Stimulated activated CD4-positive, alpha-beta T cell treated with anti-CD3 and anti-CD28 coated beads, Interleukin-12 subunit alpha, Interleukin-12 subunit beta, amount 100 ng/mL, for 4 hours (primary cell): ENCODE results near the gene P2RX4.
A peak's percentile ranks its signal among the peaks of the same experiment; 100 is the strongest.
"Not testable (repeated sequence)": the region's sequence is repeated elsewhere in the genome, so short reads cannot be mapped to it uniquely, and the experiment has no call there.

Source experiments
- DNase-seq: peaks from one replicate; pipeline ENCODE4 v3.0.0-alpha.2; 2020

P2RX4 gene, protein sequence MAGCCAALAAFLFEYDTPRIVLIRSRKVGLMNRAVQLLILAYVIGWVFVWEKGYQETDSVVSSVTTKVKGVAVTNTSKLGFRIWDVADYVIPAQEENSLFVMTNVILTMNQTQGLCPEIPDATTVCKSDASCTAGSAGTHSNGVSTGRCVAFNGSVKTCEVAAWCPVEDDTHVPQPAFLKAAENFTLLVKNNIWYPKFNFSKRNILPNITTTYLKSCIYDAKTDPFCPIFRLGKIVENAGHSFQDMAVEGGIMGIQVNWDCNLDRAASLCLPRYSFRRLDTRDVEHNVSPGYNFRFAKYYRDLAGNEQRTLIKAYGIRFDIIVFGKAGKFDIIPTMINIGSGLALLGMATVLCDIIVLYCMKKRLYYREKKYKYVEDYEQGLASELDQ

DNA sequence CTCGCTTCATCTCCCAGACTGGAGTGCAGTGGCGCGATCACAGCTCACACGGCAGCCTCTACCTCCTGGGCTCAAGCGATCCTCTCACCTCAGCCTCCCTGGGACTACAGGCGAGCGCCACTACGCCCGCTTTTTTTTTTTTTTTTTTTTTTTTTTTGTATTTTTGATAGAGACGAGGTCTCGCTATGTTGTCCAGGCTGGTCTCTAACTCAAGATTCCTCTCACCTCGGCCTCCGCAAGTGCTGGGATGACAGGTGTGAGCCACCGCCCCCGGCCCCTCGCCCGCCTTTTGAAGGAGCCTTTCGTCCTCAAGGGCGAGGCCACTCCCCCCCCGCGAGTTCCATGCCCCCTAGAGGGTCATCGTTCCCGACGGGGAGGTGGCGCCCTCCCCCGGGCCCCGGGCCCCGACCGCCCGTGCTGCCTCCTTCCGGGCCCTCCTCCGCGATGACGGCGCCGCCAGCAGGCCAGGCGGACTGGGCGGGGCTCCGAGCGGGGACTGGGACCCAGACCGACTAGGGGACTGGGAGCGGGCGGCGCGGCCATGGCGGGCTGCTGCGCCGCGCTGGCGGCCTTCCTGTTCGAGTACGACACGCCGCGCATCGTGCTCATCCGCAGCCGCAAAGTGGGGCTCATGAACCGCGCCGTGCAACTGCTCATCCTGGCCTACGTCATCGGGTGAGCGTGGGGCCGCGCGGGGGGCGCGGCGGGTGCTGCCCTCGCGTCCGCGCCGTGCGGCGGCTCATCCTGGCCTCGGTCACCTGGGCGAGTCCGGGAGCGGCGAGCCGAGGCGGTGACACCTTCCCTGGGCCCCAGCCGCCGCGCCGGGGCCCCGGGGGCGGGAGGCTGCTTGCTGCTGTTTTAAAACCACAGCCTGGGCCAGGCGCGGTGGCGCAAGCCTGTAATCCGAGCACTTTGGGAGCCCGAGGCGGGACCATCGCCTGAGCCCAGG is at the start of gene P2RX4:
Gene P2RX4, plus strand, starts transcription at position 506 of the 949 bp plus-strand sequence. Its CDS starts 36 bp downstream, at position 542.
- DNase-seq, result peak; percentile 83

DNA sequence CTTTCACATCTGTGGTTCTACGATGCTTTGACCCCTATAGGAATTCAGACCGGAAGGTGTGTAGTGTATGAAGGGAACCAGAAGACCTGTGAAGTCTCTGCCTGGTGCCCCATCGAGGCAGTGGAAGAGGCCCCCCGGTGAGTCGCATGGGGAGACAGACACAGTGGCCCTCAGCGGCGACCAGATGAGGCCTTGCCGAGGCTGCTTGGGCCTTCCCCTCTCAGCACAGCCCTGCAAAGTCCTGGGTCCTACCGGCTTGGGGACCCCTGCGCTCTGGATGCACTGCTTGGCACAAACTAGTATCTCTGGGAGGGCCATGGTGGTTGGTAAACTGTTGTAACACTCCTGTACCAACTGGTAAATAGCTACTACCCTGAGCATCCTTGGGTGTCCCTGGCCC is 47.5 kb upstream of the P2RX4 start:
- no peak for DNase-seq

DNA sequence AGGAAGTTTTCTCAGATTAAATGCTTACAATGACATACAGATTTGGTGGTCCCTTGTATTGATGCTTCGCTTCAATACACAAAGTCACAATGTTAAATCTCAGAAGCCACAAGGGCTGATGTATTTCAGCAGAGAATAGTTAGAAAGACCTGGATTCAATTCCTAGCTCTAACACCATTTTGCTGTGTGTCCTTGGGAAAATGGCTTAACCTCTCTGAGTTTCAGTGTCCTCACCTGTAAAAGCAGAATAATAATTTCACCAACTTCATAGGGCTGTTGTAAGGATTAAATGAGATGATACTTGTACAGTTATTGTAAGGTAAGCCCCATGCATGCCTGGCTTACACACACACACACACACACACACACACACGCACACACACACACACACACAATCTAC is 46.9 kb upstream of the P2RX4 start:
- no peak for DNase-seq

DNA sequence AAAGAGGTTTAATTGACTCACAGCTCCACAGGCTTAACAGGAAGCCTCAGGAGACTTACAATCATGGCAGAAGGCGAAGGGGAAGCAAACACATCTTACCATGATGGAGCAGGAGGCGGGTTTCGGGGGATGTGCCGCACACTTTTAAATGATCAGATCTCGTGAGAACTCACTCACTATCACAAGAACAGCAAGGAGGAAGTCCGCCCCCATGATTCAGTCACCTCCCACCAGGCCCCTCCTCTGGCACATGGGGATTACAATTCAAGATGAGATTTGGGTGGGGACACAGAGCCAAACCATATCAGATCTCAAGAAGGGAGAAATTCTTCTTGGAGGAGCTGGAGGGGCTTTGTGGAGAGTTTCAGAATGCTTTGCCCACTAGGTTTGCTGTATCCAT is 45.1 kb upstream of the P2RX4 start:
- not testable (repeated sequence) for DNase-seq

DNA sequence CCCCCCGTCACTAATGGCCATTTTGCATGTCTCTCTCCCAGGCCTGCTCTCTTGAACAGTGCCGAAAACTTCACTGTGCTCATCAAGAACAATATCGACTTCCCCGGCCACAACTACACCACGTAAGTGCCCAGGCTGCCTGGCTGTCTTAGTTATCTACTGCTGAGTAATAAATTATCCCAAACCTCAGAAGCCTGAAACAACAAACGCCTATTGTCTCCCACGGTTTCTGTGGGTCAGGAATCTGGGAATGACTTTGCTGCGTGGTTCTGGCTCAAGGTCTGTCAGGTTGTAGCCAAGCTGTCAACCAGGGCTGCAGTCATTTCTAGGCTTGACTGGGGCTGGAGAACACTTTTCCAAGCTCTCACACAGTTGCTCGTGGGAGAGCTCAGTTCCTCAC is 44.6 kb upstream of the P2RX4 start:
- no peak for DNase-seq

DNA sequence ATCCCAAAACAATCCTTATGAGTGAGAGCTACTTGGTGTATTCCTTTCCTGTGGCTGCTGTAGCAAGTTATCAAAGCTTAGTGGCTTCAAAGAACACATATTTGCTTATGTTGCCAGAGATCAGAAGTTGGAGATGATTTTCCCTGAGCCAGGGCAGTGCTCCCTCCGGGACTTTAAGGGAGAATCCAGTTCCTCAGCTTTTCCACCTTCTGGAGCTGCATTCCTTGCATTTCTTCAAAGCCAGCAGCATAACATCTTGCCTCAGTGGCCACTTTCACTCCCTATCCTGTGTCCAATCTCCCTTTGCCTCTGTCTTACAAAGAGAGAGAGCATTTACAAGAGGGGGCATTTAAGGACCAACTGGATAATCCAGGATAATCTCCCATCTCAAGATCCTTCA is 43.6 kb upstream of the P2RX4 start:
- DNase-seq, result no peak

DNA sequence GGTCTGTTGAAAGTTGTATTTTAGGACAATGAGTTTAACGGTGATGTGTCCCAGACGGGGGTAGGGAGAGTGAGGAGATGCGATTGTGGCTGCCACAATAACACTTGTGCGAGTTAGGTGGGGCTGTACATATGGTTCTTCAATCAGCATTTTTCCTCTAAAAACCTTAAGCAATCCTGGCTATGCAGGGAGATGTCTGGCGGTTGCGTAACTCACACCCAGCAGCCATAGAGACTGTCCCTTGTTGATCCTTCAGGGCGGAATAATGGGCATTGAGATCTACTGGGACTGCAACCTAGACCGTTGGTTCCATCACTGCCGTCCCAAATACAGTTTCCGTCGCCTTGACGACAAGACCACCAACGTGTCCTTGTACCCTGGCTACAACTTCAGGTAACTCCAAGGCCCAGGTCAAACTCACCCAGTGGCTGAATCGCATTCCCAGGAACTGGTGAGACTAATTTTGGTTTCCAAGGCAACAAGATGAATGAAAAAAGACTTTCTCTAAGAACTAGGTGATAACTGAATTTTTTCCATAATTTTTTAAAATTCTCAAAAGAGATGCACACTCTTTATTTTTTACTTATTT is 42.6 kb upstream of the P2RX4 start:
- DNase-seq, result no peak

DNA sequence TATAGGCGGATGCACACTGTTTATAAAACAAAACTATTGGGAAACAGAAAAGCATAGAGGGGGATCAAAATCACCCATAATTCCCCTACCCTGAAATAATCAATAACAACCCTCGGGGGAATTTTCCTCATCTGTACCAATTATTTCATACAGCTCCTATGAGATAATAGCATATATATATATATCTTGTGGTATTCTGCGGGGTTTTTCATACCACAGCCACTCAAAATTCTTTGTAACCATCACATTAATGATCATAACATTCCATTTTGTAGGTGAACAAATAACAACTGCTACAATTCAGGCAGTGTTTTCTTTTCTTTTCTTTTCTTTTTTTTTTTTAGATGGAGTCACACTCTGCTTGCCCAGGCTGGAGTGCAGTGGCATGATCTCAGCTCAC is 42.0 kb upstream of the P2RX4 start:
- DNase-seq, result no peak

DNA sequence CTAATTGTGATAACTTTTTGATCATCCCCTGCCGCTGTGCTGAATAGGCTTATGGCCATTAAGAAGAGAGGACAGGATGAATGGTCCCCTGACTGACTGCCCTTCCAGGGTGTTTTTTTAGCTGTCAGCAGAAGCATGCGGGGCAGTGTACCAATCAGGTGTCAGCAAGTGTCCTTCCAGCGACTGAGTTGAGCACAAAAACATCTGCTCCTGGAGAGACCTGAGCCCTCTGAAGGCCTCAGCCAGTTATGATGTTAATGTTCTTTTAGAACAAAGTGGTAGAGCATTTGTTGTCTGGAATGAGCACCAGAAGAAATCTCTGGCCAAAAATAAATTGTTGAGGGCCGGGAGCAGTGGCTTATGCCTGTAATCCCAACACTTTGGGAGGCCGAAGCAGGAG is 39.8 kb upstream of the P2RX4 start:
- no peak for DNase-seq

DNA sequence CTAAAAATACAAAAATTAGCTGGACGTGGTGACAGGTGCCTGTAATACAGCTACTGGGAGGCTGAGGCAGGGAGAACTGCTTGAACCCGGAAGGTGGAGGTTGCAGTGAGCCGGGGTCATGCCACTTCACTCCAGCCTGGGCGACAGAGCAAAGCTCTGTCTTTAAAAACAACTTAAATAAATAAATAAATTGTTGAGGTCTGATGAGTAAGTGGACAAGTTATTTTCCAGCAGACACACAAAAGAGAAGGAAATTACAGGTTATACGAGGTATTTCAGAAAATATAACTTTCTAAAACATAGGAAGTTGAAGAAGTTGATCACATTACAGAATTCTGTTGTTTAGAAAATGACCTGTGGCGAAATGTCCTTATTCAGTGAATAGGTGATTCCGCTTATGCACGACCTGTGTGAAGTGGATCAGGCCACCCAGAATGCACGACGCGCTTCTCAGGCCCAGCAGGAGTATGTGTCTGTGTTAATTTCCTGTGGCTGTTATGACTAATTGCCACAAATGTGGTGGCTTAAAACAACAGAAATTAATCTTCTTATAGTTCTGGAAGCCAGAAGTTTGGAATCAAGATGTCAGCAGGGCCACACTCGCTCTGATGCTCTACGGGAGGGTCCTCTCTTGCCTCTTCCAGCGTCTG is 39.2 kb upstream of the P2RX4 start:
- no peak for DNase-seq

DNA sequence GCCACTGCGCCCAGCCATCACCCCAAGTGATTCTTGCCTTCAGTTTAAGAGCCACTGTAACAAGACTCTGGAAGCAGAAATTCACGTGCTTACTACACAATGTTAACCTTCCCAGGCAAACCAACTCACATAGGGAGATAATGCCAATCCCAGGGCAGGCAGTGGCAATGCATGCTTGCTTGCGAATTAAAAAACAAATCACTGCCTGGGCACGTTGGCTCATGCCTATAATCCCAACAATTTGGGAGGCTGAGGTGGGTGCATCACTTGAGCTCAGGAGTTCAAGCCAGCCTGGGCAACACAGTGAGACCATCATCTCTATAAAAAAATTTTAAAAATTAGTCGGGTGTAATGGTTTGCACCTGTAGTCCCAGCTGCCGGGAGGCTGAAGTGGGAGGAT is 37.8 kb upstream of the P2RX4 start:
- DNase-seq, result no peak

DNA sequence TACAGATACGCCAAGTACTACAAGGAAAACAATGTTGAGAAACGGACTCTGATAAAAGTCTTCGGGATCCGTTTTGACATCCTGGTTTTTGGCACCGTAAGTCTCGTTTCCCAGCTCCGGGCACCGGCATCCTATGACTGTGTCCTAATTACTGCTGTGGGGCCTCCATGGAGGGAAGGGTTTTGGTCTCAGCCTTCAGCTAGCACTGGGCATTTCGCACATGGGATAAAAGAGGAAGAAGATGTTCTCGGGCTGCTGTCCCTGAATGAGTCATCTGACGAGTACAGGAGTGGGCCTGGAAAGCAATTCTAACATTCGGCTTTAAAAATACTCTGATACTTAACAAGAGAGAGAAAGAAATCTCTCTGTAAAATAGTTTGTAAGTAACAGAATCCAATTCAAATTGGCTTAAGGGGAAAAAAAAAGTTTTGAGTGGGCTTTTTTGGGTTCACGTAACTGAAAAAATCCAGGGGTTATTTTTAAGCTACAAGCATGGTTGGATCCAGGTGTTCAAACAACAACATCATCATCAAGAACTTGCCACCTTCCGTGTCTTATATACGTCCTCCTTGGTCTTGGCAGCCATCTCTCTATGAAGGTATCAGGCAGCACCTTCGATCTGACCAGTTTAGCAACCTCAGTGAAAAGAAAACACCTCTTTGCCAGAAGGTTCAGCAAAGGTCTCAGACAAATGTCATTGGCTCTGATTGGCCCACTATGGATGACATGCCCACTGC is 34.4 kb upstream of the P2RX4 start:
- DNase-seq, result no peak

DNA sequence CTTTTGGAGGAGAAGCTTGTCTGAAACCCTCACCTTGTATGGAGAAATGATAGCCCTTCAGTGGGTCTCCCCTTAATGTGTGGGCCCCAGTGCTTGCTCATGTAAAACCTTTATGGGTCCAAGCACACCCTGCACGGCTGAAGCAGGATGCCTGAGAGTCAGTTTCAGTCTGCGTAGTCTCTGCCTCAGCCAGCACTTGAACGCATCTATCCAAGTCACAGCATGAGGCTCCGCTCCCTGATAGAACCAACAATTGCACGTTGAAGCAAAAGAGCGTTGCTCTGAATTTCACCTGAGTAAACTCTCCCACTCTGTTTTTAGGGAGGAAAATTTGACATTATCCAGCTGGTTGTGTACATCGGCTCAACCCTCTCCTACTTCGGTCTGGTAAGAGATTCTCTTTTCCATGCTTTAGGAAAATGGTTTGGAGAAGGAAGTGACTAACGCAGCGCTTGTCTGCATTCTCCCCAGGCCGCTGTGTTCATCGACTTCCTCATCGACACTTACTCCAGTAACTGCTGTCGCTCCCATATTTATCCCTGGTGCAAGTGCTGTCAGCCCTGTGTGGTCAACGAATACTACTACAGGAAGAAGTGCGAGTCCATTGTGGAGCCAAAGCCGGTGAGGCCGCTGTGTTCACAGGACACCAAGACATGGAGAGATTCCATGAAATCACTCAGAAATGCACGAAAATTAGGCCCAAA is 33.0 kb upstream of the P2RX4 start:
- DNase-seq, result no peak

DNA sequence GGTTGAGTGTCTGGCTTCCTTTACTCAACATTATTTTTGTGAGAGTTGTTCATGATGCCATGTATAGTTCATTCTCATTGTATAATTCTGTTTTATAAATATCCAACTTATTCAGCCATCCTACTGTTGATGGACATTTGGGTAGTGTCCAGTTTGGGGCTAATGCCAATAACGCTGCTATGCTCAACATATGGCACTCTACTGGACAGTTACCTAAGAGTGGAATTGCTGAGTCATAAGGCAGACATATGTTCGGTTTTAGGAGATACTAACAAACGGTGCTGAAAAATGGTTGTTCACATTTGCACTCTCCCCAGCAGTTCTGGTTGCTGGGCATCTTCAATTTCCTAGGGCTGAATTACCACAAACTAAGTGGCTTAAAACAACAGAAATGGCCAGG is 28.7 kb upstream of the P2RX4 start:
- no peak for DNase-seq

DNA sequence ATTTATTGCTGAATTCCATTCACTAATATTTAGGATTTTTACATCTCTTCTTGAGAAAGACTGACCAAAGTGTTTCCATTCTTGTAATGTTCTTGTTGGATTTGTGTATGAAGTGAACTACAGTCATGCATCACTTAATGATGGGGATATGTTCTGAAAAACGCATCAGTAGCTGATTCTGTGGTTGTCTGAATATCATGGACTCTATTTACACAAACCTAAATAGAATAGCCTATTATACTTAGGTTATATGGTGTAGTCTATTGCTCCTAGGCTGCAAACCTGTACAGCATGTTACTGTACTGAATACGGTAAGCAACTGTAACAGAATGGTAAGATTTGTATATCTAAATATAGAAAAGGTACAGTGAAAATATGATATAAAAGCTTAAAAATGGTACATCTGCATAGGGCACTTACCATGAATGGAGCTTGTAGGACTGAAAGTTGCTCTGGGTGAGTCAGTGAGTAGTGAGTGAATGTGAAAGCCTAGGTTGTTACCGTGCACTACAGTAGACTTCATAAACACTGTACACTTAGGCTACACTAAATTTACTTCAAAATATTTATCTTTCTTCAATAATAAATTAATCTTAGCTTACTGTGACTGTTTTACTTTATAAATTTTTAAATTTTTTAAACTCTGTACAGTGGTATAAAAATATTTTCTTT is 27.6 kb upstream of the P2RX4 start:
- DNase-seq, result no peak

DNA sequence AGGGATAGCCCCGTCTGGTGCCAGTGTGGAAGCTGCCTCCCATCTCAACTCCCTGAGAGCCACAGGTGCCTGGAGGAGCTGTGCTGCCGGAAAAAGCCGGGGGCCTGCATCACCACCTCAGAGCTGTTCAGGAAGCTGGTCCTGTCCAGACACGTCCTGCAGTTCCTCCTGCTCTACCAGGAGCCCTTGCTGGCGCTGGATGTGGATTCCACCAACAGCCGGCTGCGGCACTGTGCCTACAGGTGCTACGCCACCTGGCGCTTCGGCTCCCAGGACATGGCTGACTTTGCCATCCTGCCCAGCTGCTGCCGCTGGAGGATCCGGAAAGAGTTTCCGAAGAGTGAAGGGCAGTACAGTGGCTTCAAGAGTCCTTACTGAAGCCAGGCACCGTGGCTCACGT is 25.5 kb upstream of the P2RX4 start:
- no peak for DNase-seq

DNA sequence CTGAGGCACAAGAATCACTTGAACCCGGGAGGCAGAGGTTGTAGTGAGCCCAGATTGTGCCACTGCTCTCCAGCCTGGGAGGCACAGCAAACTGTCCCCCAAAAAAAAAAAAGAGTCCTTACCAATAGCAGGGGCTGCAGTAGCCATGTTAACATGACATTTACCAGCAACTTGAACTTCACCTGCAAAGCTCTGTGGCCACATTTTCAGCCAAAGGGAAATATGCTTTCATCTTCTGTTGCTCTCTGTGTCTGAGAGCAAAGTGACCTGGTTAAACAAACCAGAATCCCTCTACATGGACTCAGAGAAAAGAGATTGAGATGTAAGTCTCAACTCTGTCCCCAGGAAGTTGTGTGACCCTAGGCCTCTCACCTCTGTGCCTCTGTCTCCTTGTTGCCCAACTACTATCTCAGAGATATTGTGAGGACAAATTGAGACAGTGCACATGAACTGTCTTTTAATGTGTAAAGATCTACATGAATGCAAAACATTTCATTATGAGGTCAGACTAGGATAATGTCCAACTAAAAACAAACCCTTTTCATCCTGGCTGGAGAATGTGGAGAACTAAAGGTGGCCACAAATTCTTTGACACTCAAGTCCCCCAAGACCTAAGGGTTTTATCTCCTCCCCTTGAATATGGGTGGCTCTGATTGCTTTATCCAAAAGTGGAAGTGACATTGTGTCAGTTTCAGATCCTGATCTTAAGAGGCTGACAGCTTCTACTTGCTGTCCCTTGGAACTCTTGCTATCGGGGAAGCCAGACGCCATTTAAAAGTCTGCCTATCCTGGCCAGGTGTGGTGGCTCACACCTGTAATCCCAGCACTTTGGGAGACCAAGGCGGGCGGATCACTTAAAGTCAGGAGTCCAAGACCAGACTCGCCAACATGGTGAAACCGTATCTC is 24.7 kb upstream of the P2RX4 start:
- DNase-seq, result no peak

DNA sequence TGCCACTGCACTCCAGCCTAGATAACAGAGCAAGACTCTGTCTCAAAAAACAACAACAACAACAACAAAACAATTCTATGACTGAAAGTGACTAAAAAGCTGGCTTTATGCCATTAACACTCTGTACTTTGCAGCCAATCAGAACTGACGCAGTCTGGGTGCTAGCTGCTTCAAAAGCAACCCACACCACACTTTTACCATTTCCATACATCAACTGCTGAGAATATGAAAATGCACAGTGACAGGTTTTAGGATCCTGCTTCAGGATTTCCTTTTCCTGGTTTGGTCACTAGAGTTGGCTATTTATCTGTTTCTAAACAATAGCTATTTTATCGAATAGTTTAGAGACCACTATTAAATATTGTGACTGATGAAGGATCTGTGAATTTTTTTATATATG is 23.1 kb upstream of the P2RX4 start:
- no peak for DNase-seq

DNA sequence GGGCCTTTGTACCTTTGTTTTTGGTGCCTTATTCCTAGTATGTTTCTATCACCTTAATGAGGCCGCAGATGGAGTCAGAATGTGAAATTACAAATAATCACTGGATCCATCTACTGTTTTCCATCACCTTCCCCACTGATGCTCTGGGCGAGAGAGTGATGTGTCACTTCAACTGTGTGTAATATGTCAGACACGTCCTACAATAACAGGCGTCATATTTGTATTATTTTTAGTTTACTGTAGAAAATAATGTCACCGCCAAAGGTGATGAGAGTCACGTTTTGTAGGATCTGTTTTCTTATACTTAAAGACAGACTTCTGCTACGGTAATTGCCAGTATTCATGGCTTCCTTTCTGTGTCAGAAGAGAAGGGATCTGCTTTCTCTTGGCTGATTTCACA is 22.4 kb upstream of the P2RX4 start:
- DNase-seq, result no peak

DNA sequence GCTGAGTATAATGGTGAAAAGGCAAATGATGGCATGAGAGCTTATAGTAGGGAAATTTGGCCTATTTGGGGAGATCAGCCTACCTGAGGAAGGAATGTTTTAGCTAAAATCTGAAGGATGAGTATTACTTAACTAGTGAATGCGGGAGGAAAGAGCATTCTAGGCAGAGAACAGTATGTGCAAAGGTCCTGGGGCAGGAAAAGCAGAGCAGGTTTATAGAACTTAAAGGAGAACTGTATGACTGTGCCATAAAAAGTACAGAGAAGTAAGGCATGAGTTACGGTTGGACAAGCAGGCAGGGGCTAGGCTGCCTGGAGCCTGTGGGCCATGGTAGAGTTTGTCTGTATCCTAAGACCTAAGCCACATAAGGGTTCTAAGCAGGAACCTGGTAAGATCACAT is 21.7 kb upstream of the P2RX4 start:
- no peak for DNase-seq
